Measurements from ENCODE around the gene DENND4B. TPM values are rescaled to one million over a fixed set of nuclear protein-coding genes. Genes with fewer than 3 reads are reported as not detected.

The DENND4B gene
- polyA plus RNA-seq, 1 donor: 44.7 TPM

GRCh38 chr1:153936011-153936802 lies 10.3 kb downstream of the DENND4B start:
- no peaks in the 10 kb centered on the region for H3K4me1 ChIP-seq (ENCODE audit: control insufficient read depth, insufficient read depth, low read length)
- H3K36me3 ChIP-seq (ENCODE audit: control insufficient read depth, insufficient read depth, low read length): peaks cover 73% of the 10 kb centered on the region
- no peak overlapping the region for H3K27ac ChIP-seq (ENCODE audit: low read length)
- H3K9me3 ChIP-seq (ENCODE audit: control insufficient read depth, low read depth, low read length): no peaks in the 10 kb centered on the region
- WGBS (ENCODE audit: insufficient coverage, low lambda C conversion rate): 100% methylated on average over 1 of the region's 12 CpGs
- no peaks in the 10 kb centered on the region for H3K27me3 ChIP-seq (ENCODE audit: control insufficient read depth, insufficient read depth, low read length)
- DNase-seq: no peak
- H3K4me3 ChIP-seq (ENCODE audit: low read length): no peak overlapping the region

- H3K4me3 ChIP-seq (ENCODE audit: low read length): no peak overlapping the region
Observed at GRCh38 chr1:153934746-153935145, 11.8 kb downstream of the DENND4B start.

GRCh38 chr1:153933955-153934354 lies 12.6 kb downstream of the DENND4B start:
- WGBS (ENCODE audit: insufficient coverage, low lambda C conversion rate): 100% methylated on average over 1 of the region's 11 CpGs
- Histone ChIP-seq H3K27ac (ENCODE audit: low read length) (no peak overlapping the region), H3K9me3 (ENCODE audit: control insufficient read depth, low read depth, low read length) (no peaks in the 10 kb centered on the region), H3K36me3 (ENCODE audit: control insufficient read depth, insufficient read depth, low read length) (peaks cover 73% of the 10 kb centered on the region), H3K4me3 (ENCODE audit: low read length) (no peak overlapping the region), H3K4me1 (ENCODE audit: control insufficient read depth, insufficient read depth, low read length) (no peaks in the 10 kb centered on the region), H3K27me3 (ENCODE audit: control insufficient read depth, insufficient read depth, low read length) (no peaks in the 10 kb centered on the region)
- DNase-seq: no peak

More at GRCh38 chr1:153934746-153935145, 11.8 kb downstream of the DENND4B start:
- WGBS (ENCODE audit: insufficient coverage, low lambda C conversion rate): no CpG with 5 or more reads among the region's 9 CpGs
- no peaks in the 10 kb centered on the region for H3K9me3 ChIP-seq (ENCODE audit: control insufficient read depth, low read depth, low read length)
- peaks cover 72% of the 10 kb centered on the region for H3K36me3 ChIP-seq (ENCODE audit: control insufficient read depth, insufficient read depth, low read length)
- H3K27ac ChIP-seq (ENCODE audit: low read length): no peak overlapping the region
- H3K27me3 ChIP-seq (ENCODE audit: control insufficient read depth, insufficient read depth, low read length): no peaks in the 10 kb centered on the region
- no peak for DNase-seq
- H3K4me1 ChIP-seq (ENCODE audit: control insufficient read depth, insufficient read depth, low read length): no peaks in the 10 kb centered on the region

GRCh38 chr1:153933430-153933829 lies 13.1 kb downstream of the DENND4B start:
- H3K27ac ChIP-seq (ENCODE audit: low read length): no peak overlapping the region
- H3K4me1 ChIP-seq (ENCODE audit: control insufficient read depth, insufficient read depth, low read length): no peaks in the 10 kb centered on the region
- peaks cover 73% of the 10 kb centered on the region for H3K36me3 ChIP-seq (ENCODE audit: control insufficient read depth, insufficient read depth, low read length)
- no CpG with 5 or more reads among the region's 14 CpGs for WGBS (ENCODE audit: insufficient coverage, low lambda C conversion rate)
- H3K9me3 ChIP-seq (ENCODE audit: control insufficient read depth, low read depth, low read length): no peaks in the 10 kb centered on the region
- H3K4me3 ChIP-seq (ENCODE audit: low read length): no peak overlapping the region
- H3K27me3 ChIP-seq (ENCODE audit: control insufficient read depth, insufficient read depth, low read length): no peaks in the 10 kb centered on the region
- no peak for DNase-seq

GRCh38 chr1:153932156-153933131 lies 14.1 kb downstream of the DENND4B start:
- Histone ChIP-seq H3K4me1 (ENCODE audit: control insufficient read depth, insufficient read depth, low read length) (no peaks in the 10 kb centered on the region), H3K4me3 (ENCODE audit: low read length) (no peak overlapping the region), H3K9me3 (ENCODE audit: control insufficient read depth, low read depth, low read length) (no peaks in the 10 kb centered on the region), H3K27me3 (ENCODE audit: control insufficient read depth, insufficient read depth, low read length) (no peaks in the 10 kb centered on the region), H3K36me3 (ENCODE audit: control insufficient read depth, insufficient read depth, low read length) (peaks cover 69% of the 10 kb centered on the region), H3K27ac (ENCODE audit: low read length) (no peak overlapping the region)
- no peak for DNase-seq
- no CpG with 5 or more reads among the region's 18 CpGs for WGBS (ENCODE audit: insufficient coverage, low lambda C conversion rate)

GRCh38 chr1:153929981-153930948 lies 16.3 kb downstream of the DENND4B start:
- Histone ChIP-seq H3K4me1 (ENCODE audit: control insufficient read depth, insufficient read depth, low read length) (no peaks in the 10 kb centered on the region), H3K36me3 (ENCODE audit: control insufficient read depth, insufficient read depth, low read length) (peaks cover 48% of the 10 kb centered on the region), H3K4me3 (ENCODE audit: low read length) (no peak overlapping the region), H3K9me3 (ENCODE audit: control insufficient read depth, low read depth, low read length) (no peaks in the 10 kb centered on the region), H3K27me3 (ENCODE audit: control insufficient read depth, insufficient read depth, low read length) (no peaks in the 10 kb centered on the region), H3K27ac (ENCODE audit: low read length) (no peak overlapping the region)
- no peak for DNase-seq
- WGBS (ENCODE audit: insufficient coverage, low lambda C conversion rate): no CpG with 5 or more reads among the region's 14 CpGs

GRCh38 chr1:153929426-153929825 lies 17.1 kb downstream of the DENND4B start:
- DNase-seq: no peak
- peaks cover 44% of the 10 kb centered on the region for H3K36me3 ChIP-seq (ENCODE audit: control insufficient read depth, insufficient read depth, low read length)
- no peak overlapping the region for H3K4me3 ChIP-seq (ENCODE audit: low read length)
- no peaks in the 10 kb centered on the region for H3K27me3 ChIP-seq (ENCODE audit: control insufficient read depth, insufficient read depth, low read length)
- H3K27ac ChIP-seq (ENCODE audit: low read length): no peak overlapping the region
- no peaks in the 10 kb centered on the region for H3K4me1 ChIP-seq (ENCODE audit: control insufficient read depth, insufficient read depth, low read length)
- H3K9me3 ChIP-seq (ENCODE audit: control insufficient read depth, low read depth, low read length): no peaks in the 10 kb centered on the region
- WGBS (ENCODE audit: insufficient coverage, low lambda C conversion rate): 100% methylated on average over 1 of the region's 5 CpGs

- no CpG with 5 or more reads among the region's 4 CpGs for WGBS (ENCODE audit: insufficient coverage, low lambda C conversion rate)
- Histone ChIP-seq H3K27me3 (ENCODE audit: control insufficient read depth, insufficient read depth, low read length) (no peaks in the 10 kb centered on the region), H3K4me1 (ENCODE audit: control insufficient read depth, insufficient read depth, low read length) (no peaks in the 10 kb centered on the region), H3K9me3 (ENCODE audit: control insufficient read depth, low read depth, low read length) (no peaks in the 10 kb centered on the region), H3K36me3 (ENCODE audit: control insufficient read depth, insufficient read depth, low read length) (peaks cover 40% of the 10 kb centered on the region), H3K27ac (ENCODE audit: low read length) (no peak overlapping the region), H3K4me3 (ENCODE audit: low read length) (no peak overlapping the region)
- DNase-seq: no peak
Observed at GRCh38 chr1:153928791-153929341, 17.7 kb downstream of the DENND4B start.

GRCh38 chr1:153928245-153928644 lies 18.3 kb downstream of the DENND4B start:
- Histone ChIP-seq H3K27me3 (ENCODE audit: control insufficient read depth, insufficient read depth, low read length) (no peaks in the 10 kb centered on the region), H3K36me3 (ENCODE audit: control insufficient read depth, insufficient read depth, low read length) (peaks cover 35% of the 10 kb centered on the region), H3K9me3 (ENCODE audit: control insufficient read depth, low read depth, low read length) (no peaks in the 10 kb centered on the region), H3K4me3 (ENCODE audit: low read length) (no peak overlapping the region), H3K4me1 (ENCODE audit: control insufficient read depth, insufficient read depth, low read length) (no peaks in the 10 kb centered on the region), H3K27ac (ENCODE audit: low read length) (no peak overlapping the region)
- DNase-seq: no peak
- WGBS (ENCODE audit: insufficient coverage, low lambda C conversion rate): no CpG with 5 or more reads among the region's 1 CpG
